SK-N-SH treated with all-trans-retinoic acid at 6 μM for 48 hours (cell line): ENCODE data around the gene CEPT1.

ENCODE experiments used
- ATAC-seq: fragments of 200-7000 bp; cut with Tn5 transposase; 3 replicates; pipeline ENCODE4 v1.9.1; 2020; ENCODE audit warnings: mild to moderate bottlenecking, moderate library complexity
- ARNTL ChIP-seq: fragments of 450-650 bp; formaldehyde crosslinking; IDR thresholded peaks from 2 replicates; pipeline ENCODE4 v1.5.0; 2020; ENCODE audit warnings: low read depth, mild to moderate bottlenecking, moderate library complexity, borderline replicate concordance
- BACH2 ChIP-seq: fragments of 250-450 bp; sonication (Bioruptor Pico); IDR thresholded peaks from 2 replicates; pipeline ENCODE4 v1.9.0; 2021; ENCODE audit warnings: mild to moderate bottlenecking, borderline replicate concordance
- CSDC2 ChIP-seq: fragments of 250-450 bp; sonication (Bioruptor Pico); IDR thresholded peaks from 2 replicates; pipeline ENCODE4 v1.5.0; 2020; ENCODE audit warnings: mild to moderate bottlenecking, moderate library complexity
- ESRRG ChIP-seq: fragments of 250-450 bp; sonication (Bioruptor Pico); IDR thresholded peaks from 2 replicates; pipeline ENCODE4 v1.6.1; 2021; ENCODE audit warnings: mild to moderate bottlenecking
- ISL1 ChIP-seq: fragments of 250-450 bp; sonication (Bioruptor Pico); IDR thresholded peaks from 2 replicates; pipeline ENCODE4 v2.1.2; 2022; ENCODE audit warnings: mild to moderate bottlenecking, moderate library complexity
- OSR1 ChIP-seq: fragments of 250-450 bp; sonication (Bioruptor Pico); IDR thresholded peaks from 2 replicates; pipeline ENCODE4 v1.8.0; 2022; ENCODE audit warnings: moderate library complexity, mild to moderate bottlenecking, inconsistent platforms
- PPARA ChIP-seq: fragments of 250-450 bp; sonication (Bioruptor Pico); IDR thresholded peaks from 2 replicates; pipeline ENCODE4 v1.5.0; 2020; ENCODE audit warnings: mild to moderate bottlenecking, borderline replicate concordance
- SNAI2 ChIP-seq: fragments of 250-450 bp; sonication (Bioruptor Pico); IDR thresholded peaks from 2 replicates; pipeline ENCODE4 v1.5.0; 2020; ENCODE audit warnings: mild to moderate bottlenecking, moderate library complexity
- TCF4 ChIP-seq: fragments of 250-450 bp; sonication (Bioruptor Pico); IDR thresholded peaks from 2 replicates; pipeline ENCODE4 v1.8.0; 2021; ENCODE audit warnings: mild to moderate bottlenecking, moderate library complexity, borderline replicate concordance
- TOX ChIP-seq: fragments of 250-450 bp; sonication (Bioruptor Pico); IDR thresholded peaks from 2 replicates; pipeline ENCODE4 v1.8.0; 2021; ENCODE audit warnings: mild to moderate bottlenecking, moderate library complexity, borderline replicate concordance
- ZFP3 ChIP-seq: fragments of 250-450 bp; sonication (Bioruptor Pico); IDR thresholded peaks from 2 replicates; pipeline ENCODE4 v1.5.0; 2020; ENCODE audit warnings: mild to moderate bottlenecking, moderate library complexity
- ZFP30 ChIP-seq: fragments of 450-650 bp; formaldehyde crosslinking; IDR thresholded peaks from 2 replicates; pipeline ENCODE4 v1.5.0; 2022; ENCODE audit warnings: mild to moderate bottlenecking, moderate library complexity
- ZNF70 ChIP-seq: fragments of 450-650 bp; formaldehyde crosslinking; IDR thresholded peaks from 2 replicates; pipeline ENCODE4 v1.5.0; 2020; ENCODE audit warnings: mild to moderate bottlenecking, moderate library complexity
- ZNF8 ChIP-seq: fragments of 450-650 bp; formaldehyde crosslinking; IDR thresholded peaks from 2 replicates; pipeline ENCODE4 v1.5.0; 2020; ENCODE audit warnings: mild to moderate bottlenecking, moderate library complexity
- TF ChIP-seq, protein P1 (sequence below): fragments of 250-450 bp; sonication (Bioruptor Pico); IDR thresholded peaks from 2 replicates; pipeline ENCODE4 v1.5.1; 2020; ENCODE audit warnings: low read depth, mild to moderate bottlenecking, moderate library complexity
- TF ChIP-seq, protein P2 (sequence below): fragments of 250-450 bp; sonication (Bioruptor Pico); IDR thresholded peaks from 2 replicates; pipeline ENCODE4 v1.5.1; 2021; ENCODE audit warnings: mild to moderate bottlenecking, moderate library complexity
- TF ChIP-seq, protein P3 (sequence below): fragments of 250-450 bp; sonication (Bioruptor Pico); IDR thresholded peaks from 2 replicates; pipeline ENCODE4 v1.5.0; 2020; ENCODE audit warnings: mild to moderate bottlenecking, moderate library complexity
- TF ChIP-seq, protein P4 (sequence below): fragments of 250-450 bp; sonication (Bioruptor Pico); IDR thresholded peaks from 2 replicates; pipeline ENCODE4 v1.8.0; 2021; ENCODE audit warnings: low read depth, mild to moderate bottlenecking, moderate library complexity, borderline replicate concordance

CEPT1 gene

DNA sequence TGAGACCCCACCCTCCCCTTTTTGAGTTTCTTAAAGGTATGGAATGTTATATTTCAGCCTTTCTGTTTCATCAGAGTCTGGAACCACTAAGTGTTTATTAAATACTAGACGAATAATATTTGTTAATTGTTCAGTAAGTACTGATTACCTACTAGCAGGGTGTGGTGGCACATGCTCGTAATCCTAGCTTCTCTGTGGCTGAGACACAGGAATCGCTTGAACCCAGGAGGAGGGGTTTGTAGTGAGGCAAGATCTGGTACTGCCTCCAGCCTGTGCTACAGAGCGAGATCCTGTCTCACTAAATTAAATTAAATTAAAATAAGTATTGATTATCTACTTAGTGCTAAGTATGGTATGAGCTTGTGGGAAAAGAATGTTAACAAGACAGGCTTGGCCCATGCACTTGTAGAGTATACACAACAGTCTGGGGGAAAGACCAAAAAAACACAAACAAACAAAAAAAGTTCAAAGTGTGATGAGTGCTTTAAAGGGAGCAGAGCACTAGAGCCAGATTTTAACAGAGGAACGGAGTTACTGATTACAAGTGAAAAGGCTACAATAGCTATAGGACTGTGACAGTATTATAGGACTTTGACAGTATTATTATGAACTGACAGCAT, 2.4 kb downstream of the CEPT1 start (continued):
- TF ChIP-seq, protein P1, sequence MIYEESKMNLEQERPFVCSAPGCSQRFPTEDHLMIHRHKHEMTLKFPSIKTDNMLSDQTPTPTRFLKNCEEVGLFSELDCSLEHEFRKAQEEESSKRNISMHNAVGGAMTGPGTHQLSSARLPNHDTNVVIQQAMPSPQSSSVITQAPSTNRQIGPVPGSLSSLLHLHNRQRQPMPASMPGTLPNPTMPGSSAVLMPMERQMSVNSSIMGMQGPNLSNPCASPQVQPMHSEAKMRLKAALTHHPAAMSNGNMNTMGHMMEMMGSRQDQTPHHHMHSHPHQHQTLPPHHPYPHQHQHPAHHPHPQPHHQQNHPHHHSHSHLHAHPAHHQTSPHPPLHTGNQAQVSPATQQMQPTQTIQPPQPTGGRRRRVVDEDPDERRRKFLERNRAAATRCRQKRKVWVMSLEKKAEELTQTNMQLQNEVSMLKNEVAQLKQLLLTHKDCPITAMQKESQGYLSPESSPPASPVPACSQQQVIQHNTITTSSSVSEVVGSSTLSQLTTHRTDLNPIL (CRISPR knock-in tag) = no peak
- TF ChIP-seq, protein P2, sequence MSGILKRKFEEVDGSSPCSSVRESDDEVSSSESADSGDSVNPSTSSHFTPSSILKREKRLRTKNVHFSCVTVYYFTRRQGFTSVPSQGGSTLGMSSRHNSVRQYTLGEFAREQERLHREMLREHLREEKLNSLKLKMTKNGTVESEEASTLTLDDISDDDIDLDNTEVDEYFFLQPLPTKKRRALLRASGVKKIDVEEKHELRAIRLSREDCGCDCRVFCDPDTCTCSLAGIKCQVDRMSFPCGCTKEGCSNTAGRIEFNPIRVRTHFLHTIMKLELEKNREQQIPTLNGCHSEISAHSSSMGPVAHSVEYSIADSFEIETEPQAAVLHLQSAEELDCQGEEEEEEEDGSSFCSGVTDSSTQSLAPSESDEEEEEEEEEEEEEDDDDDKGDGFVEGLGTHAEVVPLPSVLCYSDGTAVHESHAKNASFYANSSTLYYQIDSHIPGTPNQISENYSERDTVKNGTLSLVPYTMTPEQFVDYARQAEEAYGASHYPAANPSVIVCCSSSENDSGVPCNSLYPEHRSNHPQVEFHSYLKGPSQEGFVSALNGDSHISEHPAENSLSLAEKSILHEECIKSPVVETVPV (CRISPR knock-in tag) = no peak
- no peak for TF ChIP-seq ZFP30
- no peak for TF ChIP-seq PPARA
- TF ChIP-seq ESRRG = no peak
- TF ChIP-seq TCF4 = no peak
- TF ChIP-seq OSR1 (CRISPR knock-in tag) = no peak
- no peak for TF ChIP-seq ZNF70 (CRISPR knock-in tag)
- TF ChIP-seq SNAI2 = no peak
- no peak for TF ChIP-seq BACH2
- TF ChIP-seq CSDC2 (CRISPR knock-in tag) = no peak

DNA sequence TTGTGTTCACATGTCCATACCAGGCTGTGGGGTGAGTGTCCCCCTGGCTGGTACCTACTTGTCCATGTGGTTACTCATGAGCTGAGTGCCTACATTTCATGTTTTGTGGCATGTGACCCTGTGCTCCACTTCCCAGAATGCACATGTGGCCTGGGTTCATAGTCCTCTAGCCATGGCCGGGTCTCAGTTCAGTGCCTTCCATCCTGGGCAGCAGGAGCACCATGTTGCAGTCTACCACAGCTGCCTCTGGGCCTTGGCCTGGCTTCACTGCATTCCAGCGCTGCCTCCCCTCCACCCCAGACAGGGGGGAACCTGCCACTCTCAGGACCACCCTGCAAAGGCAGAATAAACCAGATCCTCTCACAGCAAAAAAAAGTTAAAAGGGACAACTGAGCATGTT, 5.5 kb downstream of the CEPT1 start:
- ATAC-seq = no peak
- TF ChIP-seq, protein P3, sequence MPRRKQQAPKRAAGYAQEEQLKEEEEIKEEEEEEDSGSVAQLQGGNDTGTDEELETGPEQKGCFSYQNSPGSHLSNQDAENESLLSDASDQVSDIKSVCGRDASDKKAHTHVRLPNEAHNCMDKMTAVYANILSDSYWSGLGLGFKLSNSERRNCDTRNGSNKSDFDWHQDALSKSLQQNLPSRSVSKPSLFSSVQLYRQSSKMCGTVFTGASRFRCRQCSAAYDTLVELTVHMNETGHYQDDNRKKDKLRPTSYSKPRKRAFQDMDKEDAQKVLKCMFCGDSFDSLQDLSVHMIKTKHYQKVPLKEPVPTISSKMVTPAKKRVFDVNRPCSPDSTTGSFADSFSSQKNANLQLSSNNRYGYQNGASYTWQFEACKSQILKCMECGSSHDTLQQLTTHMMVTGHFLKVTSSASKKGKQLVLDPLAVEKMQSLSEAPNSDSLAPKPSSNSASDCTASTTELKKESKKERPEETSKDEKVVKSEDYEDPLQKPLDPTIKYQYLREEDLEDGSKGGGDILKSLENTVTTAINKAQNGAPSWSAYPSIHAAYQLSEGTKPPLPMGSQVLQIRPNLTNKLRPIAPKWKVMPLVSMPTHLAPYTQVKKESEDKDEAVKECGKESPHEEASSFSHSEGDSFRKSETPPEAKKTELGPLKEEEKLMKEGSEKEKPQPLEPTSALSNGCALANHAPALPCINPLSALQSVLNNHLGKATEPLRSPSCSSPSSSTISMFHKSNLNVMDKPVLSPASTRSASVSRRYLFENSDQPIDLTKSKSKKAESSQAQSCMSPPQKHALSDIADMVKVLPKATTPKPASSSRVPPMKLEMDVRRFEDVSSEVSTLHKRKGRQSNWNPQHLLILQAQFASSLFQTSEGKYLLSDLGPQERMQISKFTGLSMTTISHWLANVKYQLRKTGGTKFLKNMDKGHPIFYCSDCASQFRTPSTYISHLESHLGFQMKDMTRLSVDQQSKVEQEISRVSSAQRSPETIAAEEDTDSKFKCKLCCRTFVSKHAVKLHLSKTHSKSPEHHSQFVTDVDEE = no peak

DNA sequence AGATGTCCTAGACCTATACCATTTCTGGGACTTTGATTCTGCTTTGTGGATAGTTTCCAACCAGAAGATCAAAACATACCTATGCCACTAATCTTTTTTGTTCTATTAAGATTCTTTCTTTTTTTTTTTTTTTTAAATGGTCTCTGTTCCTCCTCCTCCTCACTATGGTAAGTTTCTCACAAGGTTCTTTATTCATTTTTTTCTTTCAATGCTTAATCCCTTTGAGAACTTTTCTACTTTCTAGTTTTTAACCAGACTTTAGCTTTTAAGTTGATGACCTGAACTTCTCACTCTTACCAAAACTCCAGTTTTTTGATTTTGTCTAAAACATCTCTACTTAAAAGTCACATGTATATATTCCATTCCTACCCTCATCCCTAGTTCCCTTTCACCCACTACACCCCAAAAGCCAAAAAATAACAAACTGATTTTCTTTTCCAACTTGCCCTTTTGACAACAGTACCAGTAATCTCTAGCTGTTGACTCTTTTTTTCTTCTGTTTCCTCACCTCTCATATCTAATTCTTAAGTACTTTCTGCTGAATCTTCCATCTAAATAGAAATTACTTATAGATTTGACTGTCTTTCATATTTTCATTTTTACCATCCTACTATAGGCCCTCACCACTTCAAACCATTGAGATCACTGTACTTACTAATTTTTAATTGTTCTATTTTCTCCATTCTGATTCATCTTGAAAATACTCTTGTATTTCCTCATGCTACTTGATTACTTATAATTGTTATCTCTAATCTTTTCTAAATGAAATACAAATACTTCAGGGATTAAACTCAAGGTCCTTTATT, 6.1 kb downstream of the CEPT1 start:
- TF ChIP-seq ISL1 (CRISPR knock-in tag) (no peak), BACH2 (no peak), CSDC2 (CRISPR knock-in tag) (no peak)
- TF ChIP-seq, protein P3 = no peak
- TF ChIP-seq, all 23 proteins: peak for 0
- ATAC-seq = no peak

DNA sequence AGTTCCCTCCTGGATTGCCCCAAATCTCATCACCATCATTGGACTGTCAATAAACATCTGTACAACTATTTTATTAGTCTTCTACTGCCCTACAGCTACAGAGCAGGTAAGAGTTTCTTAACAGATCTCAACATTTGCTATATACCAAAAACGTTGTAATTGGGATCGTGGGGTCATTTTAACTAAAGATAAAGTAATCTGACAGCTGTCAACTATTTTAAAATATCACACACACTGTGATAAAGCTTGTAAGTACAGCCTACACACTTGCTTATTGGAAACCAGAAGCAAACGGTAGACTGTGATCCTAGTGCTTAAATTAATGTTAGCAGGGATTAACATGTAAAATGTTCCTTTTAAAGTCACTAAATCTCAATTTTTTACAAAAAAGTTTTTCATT, 7.9 kb downstream of the CEPT1 start:
- ATAC-seq = no peak
- TF ChIP-seq, protein P3 = no peak
- TF ChIP-seq SNAI2 (no peak), ESRRG (no peak), TOX (no peak), ISL1 (CRISPR knock-in tag) (no peak), PPARA (no peak), BACH2 (no peak), ZNF8 (no peak), ZFP3 (CRISPR knock-in tag) (no peak), OSR1 (CRISPR knock-in tag) (no peak), ZNF70 (CRISPR knock-in tag) (no peak), CSDC2 (CRISPR knock-in tag) (no peak), ARNTL (CRISPR knock-in tag) (no peak), TCF4 (no peak)
- TF ChIP-seq, protein P1 (CRISPR knock-in tag) = no peak
- TF ChIP-seq, protein P4, sequence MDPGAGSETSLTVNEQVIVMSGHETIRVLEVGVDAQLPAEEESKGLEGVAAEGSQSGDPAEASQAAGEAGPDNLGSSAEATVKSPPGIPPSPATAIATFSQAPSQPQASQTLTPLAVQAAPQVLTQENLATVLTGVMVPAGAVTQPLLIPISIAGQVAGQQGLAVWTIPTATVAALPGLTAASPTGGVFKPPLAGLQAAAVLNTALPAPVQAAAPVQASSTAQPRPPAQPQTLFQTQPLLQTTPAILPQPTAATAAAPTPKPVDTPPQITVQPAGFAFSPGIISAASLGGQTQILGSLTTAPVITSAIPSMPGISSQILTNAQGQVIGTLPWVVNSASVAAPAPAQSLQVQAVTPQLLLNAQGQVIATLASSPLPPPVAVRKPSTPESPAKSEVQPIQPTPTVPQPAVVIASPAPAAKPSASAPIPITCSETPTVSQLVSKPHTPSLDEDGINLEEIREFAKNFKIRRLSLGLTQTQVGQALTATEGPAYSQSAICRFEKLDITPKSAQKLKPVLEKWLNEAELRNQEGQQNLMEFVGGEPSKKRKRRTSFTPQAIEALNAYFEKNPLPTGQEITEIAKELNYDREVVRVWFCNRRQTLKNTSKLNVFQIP (CRISPR knock-in tag) = no peak
